Lower leg skin (tissue), 3 donors: ENCODE measurements around the gene MTARC1.

Source experiments
- POLR2A ChIP-seq, 2 donors: fragments of 450-650 bp; IDR thresholded peaks; one replicate each; pipeline ENCODE4 v1.6.1; 2016 to 2017; ENCODE audit warnings: antibody characterized with exemption in 2 of 2, mild to moderate bottlenecking in 1 of 2, moderate library complexity in 1 of 2
- TF ChIP-seq, protein P1 (sequence below), 3 donors: fragments of 450-650 bp; IDR thresholded peaks; one replicate each; pipeline ENCODE4 v1.5.1; 2016; ENCODE audit warnings: antibody characterized with exemption in 3 of 3, mild to moderate bottlenecking in 3 of 3, moderate library complexity in 2 of 3

DNA sequence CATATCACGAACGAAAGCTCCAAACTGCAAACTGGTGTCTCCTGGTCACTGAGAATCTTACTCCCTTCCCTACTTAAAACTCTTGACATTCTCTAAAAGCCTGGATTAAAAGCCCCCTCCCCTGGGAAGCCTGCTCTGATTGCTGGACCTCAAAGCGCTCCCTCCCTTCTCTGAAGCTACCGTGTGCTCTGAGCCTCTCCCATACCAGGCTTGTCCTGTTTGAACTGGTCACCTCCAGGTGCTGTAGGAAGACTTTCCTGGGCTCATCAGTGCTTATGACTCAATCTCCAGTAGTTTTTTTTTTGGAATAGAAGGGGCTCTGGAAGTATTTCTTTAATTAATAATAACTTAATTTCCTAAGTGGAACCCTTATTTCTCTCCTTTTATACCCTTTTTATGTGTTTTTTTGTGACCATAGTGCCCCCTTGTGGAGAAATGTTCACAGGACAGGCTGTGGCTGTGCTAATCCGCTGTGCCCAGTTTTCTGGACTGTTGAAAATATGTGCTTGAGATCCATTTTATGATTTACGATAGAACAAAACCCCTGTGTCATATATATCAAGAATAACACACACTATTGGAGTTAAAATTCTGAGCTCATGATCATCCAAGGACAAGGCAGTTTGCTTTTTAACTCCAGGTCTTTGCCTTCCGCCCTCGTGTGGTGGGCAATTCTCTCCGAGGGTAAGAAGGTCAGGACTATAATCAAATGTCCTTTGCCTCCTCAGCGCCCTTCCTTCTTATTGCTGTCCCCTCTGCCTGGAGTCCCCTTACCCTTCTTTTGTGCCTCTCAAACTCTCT, 16.9 kb downstream of the MTARC1 start:
- TF ChIP-seq, protein P1, sequence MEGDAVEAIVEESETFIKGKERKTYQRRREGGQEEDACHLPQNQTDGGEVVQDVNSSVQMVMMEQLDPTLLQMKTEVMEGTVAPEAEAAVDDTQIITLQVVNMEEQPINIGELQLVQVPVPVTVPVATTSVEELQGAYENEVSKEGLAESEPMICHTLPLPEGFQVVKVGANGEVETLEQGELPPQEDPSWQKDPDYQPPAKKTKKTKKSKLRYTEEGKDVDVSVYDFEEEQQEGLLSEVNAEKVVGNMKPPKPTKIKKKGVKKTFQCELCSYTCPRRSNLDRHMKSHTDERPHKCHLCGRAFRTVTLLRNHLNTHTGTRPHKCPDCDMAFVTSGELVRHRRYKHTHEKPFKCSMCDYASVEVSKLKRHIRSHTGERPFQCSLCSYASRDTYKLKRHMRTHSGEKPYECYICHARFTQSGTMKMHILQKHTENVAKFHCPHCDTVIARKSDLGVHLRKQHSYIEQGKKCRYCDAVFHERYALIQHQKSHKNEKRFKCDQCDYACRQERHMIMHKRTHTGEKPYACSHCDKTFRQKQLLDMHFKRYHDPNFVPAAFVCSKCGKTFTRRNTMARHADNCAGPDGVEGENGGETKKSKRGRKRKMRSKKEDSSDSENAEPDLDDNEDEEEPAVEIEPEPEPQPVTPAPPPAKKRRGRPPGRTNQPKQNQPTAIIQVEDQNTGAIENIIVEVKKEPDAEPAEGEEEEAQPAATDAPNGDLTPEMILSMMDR (IDR thresholded peaks at IDR 0.05): no peak
- no peak for TF ChIP-seq POLR2A (IDR thresholded peaks at IDR 0.05)
